Glomerular visceral epithelial cell (primary cell): ENCODE measurements around the gene KRTAP5-2.
"Not testable (repeated sequence)": the region's sequence is repeated elsewhere in the genome, so short reads cannot be mapped to it uniquely, and the experiment has no call there.

Experiments
- DNase-seq: peaks from one replicate; pipeline ENCODE4 v3.0.0-alpha.2; 2016; ENCODE audit errors: extremely low spot score

KRTAP5-2 gene, protein sequence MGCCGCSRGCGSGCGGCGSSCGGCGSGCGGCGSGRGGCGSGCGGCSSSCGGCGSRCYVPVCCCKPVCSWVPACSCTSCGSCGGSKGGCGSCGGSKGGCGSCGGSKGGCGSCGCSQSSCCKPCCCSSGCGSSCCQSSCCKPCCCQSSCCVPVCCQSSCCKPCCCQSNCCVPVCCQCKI

DNA sequence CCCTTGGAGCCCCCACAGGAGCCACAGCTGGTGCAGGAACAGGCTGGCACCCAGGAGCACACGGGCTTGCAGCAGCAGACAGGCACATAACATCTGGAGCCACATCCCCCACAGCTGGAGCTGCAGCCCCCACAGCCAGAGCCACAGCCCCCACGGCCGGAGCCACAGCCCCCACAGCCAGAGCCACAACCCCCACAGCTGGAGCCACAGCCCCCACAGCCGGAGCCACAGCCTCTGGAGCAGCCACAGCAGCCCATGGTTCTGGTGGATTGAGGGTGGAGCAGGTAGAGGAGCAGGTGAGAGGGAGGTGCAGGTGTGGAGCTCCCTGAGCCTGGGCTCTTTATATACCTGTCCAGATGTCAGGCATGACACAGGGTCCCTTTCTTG lies at the start of gene KRTAP5-2:
Gene KRTAP5-2 (minus strand): TSS at position 301 of the 387 bp plus-strand sequence. CDS start 44 bp downstream, at position 257.
- DNase-seq, result no peak

DNA sequence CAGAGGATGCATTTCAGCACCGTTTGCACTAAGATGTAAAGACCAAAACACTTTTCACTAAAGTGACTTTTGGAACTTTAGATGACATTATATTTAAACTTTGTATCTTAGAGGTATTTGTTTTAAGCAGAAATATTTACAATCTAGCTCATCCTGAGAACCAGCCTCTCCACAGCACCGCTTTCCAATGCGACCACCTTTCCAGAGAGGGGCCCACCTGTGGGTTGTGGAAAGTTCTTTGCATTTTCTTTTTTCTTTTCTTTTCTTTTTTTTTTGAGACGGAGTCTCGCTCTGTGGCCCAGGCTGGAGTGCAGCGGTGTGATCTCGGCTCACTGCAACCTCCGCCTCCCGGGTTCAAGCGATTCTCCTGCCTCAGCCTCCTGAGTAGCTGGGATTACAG lies 48.4 kb upstream of the KRTAP5-2 start:
- not testable (repeated sequence) for DNase-seq

DNA sequence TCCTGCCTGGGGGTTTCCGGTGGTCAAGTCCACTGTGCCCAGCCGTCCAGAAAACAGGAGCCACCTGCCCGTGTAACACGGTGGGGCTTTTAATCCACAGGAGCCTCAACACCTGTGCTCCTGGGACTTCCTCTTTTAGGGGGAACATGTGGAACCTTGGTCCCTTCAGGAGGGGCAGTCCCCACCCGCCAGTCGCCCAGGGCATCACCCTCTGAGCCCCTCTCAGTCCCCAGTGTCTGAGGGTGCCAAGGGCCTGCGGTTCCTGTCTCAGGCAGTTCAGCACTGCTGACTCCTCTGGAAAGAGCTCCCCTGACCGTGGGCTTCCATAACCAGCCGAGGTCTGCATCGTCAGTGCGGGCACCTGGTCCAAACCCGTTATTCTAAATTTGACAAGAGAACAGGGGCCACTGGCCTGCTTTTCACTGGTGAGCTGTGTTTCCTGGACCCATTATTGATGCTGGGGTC lies 47.3 kb upstream of the KRTAP5-2 start:
- no peak for DNase-seq

DNA sequence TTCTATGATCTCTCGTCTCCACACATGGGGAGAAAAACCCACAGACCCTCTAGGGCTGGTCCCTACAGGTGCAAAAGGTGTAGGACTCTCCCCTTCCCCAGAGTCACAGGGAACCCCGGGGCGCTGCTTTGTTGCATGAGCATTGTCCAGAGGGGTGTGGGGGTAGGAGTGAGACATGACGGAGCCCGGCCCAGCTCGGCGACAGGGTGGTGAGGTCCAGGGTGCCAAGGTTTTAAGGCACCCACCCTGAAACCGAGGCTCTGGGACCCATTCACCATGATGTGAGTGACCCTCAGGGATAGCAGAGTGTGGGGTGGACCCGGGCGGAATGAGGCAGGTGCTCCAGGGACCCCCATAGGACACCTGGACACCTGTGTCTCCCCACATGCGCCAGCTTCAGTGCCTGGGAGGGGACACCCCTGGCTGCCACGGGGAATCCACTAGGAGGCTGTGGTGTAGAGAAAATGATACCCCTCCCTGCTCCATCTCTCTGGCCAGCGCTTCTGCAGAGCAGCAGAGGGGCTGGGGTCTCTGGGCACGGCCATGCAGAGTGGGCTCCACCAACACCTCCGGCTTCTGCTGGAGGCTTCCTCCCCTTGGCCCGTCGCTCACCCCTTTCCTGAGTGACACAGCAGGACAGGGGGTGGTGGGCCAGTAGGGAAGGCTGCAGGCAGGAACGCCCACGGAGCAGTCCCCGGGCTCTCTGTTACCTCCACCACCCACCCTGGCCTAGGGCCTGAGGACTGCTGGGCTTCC lies 46.7 kb upstream of the KRTAP5-2 start:
- DNase-seq, result no peak

DNA sequence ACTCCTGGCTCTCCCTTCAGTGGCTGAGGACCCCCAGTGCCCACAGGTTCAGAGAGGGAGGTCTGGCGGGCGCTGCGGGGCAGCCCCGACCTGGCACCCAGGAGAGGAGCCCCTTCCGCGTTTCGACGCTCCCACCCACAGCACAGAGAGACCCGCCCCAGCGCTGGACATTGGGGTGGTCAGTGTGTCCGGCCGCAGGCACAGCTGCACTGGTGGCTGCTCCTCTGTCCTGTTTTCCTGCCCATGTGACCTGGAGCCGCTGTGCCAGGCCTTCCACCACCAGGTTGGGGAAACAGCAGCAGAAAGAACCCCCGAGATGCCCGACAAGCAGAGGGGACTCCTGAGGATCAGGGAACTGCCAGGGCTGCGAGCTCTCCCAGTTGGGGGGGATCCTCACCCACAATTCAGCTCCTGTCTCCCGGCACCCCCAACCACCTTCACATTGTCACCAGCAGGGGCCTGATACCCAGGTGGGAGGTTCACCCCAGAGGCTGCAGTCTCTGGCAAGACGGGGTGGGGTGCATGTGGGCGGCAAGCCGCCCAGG lies 45.1 kb upstream of the KRTAP5-2 start:
- no peak for DNase-seq

DNA sequence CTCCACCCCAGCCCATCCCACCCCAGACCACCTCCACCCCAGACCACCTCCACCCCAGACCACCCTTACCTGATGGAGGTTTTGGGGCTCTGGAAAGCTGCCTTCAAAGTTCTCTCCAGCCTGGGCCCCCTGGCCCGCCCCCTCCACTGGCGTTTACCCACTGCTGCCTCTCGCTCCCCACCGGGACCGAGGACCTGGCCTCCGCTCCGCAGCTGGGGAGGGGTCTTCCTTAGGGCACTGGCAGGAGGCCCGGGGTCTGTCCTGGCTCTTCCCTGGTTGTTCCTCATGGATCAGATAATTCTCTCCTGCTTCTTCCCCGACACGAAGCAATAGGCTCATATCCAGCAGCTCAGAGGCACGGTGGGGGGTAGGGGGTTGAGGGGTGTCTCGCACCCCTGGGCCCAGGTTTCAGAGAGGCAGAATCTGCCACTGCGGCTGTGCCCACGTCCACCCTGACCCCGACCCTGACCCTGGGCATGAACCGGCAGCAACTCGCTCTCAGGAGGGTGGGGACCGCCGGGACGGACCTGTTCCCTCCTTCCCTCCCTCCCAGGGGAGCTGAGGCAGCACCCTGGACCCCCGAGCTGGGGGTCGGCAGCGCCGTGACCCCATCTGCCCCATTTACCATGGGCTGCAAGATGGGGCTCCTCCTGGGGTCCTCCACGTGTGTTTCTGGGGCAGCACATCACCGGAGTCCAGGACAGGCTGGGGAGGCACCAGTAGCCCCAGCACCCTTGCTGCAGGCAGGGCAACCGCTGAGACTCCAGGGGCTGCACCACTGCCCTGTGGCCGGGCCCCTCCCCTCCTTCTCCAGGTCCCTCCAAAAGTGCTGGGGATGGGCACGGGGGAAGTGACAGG lies 44.4 kb upstream of the KRTAP5-2 start:
- DNase-seq, result no peak

DNA sequence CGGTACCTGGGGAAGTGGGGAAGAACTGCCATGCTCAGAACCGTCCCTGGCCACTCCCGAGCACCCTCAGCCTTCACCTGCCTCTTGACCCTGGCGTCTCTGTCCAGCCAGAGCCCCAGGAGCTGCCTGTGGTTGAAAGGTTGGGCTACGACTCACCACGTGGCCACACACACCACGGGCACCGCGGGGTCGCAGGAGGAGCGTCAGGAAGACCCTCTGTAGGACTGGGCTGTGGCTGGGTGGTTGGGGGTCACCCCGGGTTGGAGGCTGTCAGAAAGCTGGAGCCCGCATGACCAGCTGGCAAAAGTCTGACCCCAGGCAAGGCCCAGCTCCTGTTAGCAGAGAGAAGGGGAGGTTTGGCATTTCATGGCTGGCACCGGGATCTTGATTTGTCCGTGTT lies 43.0 kb upstream of the KRTAP5-2 start:
- no peak for DNase-seq

DNA sequence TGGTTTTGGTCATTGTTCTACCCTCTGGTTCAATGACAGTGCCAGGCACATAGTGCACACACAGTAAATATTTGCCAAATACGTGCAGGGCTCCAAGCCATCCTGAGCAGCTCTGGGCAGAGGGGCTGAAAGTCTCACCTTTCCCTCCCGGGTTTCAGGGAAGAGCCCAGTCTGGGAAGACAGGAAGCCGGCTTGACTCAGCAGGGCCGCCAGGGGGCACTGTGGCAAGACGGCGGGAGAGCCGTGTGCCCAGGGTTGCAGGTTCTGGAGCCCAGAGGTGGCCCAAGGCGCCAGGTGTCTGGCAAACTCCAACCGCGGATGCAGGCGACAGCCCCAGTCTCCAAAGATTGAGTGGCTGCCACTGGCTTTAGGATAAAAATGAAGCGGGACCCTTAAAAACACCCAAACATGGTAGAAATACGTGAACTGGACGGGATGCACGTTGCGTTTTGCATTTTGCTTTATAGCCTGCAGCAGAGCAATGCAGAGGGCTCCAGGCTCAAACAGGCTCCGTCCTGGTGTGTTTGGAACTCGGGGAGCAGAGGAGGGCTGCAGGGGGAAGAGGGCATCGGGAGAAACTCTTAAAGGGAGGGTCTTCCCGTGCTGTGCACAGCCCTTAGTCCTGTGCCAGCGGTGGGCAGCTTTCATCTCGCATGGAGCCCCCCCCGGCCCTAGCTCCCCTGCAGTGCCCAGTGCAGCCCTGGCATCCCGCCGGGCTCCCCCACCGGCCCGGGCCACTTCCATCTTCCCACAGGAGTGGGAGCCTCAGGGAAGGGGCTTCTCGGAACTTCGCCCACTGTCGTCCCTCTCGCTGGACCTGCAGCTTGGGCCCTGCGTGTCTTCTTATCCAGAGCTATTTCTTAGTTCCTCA lies 42.2 kb upstream of the KRTAP5-2 start:
- peak; percentile 18 for DNase-seq

DNA sequence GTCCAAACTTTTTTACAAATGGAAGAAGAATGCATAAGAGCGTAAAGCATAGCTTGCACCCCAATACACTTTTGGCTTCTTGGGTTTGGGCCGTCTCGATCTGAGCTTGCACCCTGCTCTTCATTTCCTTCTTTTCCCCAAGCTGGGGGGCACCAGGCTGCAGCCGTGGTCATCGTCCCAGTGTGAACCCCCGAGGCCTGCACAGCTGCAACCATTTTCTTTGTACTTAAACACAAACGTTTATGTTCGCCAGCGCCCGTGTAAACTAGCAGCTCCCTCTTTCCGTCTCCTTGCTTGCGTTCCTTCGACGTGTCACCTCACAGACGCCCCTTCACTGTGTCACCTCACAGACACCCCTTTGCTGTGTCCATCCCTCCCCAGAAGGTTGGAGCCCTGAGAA lies 41.6 kb upstream of the KRTAP5-2 start:
- DNase-seq, result no peak

DNA sequence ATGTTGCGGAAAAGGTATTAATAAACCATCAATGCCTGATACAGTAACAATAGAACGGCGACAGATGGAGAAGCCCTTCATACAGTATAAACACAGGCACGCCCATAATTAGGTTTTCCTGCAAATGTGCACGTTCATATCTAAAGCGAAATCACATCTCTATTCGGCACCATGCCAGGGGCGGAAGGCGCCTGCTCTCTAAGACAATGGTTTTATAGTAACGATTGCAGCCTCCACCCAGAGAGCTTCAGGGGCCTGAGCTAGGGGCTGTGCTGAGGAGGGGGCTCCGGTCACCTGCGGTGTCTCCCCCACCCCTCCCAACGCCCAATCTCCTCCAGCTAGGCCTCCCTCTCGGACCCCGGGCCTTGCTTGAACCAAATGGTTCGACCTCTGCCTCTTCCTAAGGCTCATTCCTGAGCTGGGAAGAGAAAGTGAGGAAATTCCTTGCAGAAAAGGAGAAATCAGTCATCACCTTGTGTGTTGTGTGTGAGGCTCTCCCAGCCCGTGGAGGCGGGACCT lies 41.1 kb upstream of the KRTAP5-2 start:
- DNase-seq, result no peak

DNA sequence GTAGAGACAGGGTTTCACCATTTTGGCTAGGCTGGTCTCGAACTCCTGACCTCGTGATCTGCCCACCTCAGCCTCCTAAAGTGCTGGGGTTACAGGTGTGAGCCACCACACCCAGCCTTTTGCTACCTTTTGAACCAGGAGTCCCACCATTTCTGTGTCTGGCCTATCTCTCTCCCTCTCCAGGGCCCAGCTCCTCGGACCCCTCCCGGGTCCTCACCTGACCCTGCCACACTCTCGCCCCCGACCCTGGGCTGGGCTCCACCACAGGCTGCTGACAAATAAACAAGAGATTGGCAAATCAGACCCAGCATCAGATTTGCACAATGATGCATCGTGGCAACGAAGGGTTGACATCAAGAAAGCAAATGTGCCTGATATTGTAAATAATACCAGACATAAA lies 40.2 kb upstream of the KRTAP5-2 start:
- DNase-seq, result no peak

DNA sequence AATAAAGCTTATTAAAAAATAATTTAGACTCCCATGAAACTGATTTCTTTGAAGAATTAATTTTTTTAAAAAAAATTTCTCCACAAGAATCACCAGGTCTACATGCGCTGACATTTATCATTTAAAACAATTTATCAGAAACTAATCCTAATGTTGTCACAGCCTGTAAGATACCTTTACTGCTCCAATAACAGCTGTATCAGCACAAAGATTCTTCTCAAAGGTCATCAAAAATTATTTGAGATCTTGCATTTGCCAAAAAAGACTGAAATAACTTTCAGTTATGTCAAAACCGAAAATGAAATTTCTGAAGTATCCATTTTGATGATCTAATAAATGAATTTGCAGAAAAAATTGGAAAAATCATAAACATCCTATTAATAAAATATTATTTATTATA lies 39.5 kb upstream of the KRTAP5-2 start:
- DNase-seq, result no peak

DNA sequence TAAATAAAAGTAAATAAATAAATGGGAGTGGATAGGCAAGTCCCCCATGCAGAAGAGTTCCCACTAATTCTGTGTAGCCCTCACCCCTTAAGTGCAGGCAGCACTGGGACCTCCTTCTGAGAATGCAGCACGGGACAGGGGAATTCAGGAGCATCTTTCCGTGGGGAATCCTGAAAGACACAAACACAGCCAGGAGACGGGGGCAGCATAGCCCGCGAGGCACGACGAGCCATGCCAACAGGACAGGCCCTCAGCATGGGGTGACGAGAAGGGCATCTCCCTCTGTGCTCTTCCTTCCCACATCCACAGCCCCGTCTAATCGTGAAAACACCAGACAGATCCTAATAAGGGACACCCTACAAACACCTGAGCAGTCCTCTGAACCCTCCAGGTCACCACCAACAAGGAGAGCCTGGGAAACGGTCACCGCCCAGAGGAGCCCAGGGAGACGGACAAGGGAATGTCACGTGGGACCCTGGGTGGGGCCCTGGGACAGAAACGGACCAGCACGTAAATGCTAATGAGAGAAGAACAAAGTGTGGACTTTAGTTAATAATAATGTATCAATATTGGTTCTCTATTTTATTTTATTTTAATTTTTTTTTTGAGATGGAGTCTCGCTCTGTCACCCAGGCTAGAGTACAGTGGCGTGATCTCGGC lies 38.3 kb upstream of the KRTAP5-2 start:
- DNase-seq, result no peak

DNA sequence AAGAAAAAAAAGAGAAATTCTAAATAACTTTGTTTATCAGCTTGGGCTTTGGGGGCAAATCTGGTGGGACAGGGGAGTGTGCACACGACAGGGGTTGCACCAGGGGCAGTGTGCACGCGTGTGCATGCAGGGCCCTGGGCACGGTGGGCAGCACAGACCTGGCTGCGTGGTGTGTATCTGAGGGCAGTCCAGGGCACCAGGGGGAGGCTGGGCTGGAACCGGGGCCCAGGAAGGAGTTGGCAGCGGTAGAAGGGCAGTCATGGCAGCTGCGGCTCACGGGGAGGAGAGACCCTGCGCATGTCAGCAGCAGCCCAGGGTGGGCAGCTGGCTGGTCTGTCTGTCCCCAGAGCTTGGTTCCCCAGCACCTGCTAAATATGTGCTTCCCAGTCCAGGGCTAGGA lies 35.8 kb upstream of the KRTAP5-2 start:
- no peak for DNase-seq

DNA sequence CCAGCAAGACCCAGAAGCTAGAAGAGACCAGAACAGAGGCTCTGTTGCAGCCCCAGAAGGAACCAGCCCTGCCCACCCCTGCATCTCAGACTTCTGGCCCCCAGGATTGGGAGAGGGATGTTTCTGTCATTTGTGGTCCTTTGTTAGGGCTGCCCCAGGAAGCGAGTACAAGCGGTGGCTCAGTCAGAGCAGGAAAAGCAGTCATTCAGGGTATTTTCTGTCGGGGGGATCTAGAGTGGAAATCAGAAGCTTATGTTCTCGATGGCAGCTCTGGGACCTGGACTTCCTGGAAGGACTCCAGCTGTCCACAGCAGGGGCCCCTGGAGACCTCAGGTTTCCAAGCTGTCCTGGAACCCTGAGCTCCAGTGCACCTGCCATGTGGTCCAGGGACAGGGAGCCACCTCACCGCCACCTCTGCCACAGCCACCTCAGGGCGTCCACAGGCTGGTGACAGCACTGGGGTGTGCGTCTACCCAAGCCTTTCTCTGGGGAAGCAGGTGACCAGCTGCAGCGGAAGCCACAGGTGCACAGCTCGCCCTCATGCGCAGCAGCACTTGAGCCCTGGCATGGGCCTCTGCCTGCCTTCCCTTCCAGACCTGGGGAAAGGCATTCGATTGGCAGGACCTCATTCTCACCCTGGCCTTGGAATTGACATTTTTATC lies 34.1 kb upstream of the KRTAP5-2 start:
- no peak for DNase-seq

DNA sequence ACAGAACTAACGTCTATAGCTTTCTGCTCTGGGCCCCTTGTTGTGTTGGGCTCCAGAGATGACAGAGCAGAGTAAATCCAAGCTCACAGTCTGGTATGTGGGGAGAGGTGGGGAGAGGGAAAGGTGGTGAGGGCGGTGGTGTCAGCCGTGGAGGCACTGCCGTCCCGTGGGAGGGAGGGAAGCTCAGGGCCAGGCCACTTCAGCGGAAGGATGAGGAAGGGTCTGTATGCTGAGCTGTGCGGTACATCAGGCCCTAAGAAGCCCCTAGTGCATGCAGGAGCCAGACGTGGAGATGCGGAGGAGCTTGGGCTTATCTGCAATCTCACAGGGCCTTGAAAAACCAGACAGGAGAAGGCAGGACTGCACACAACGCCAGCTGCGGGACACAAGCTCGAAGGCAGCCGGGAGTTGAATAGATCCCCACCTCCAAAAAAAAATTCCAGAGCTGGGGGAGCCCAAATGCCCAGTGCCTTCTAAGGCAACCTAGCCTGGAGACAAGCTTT lies 33.0 kb upstream of the KRTAP5-2 start:
- no peak for DNase-seq

DNA sequence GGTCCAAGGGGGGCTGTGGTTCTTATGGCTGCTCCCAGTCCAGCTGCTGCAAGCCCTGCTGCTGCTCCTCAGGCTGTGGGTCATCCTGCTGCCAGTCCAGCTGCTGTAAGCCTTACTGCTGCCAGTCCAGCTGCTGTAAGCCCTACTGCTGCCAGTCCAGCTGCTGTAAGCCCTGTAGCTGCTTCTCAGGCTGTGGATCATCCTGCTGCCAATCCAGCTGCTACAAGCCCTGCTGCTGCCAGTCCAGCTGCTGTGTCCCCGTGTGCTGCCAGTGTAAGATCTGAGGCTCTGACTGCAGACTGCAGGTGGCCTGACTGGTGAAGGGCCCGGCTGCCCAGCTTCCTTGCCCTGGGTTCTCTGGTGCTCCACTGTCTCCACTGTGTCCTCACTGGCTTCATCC lies 32.2 kb upstream of the KRTAP5-2 start:
- no peak for DNase-seq

DNA sequence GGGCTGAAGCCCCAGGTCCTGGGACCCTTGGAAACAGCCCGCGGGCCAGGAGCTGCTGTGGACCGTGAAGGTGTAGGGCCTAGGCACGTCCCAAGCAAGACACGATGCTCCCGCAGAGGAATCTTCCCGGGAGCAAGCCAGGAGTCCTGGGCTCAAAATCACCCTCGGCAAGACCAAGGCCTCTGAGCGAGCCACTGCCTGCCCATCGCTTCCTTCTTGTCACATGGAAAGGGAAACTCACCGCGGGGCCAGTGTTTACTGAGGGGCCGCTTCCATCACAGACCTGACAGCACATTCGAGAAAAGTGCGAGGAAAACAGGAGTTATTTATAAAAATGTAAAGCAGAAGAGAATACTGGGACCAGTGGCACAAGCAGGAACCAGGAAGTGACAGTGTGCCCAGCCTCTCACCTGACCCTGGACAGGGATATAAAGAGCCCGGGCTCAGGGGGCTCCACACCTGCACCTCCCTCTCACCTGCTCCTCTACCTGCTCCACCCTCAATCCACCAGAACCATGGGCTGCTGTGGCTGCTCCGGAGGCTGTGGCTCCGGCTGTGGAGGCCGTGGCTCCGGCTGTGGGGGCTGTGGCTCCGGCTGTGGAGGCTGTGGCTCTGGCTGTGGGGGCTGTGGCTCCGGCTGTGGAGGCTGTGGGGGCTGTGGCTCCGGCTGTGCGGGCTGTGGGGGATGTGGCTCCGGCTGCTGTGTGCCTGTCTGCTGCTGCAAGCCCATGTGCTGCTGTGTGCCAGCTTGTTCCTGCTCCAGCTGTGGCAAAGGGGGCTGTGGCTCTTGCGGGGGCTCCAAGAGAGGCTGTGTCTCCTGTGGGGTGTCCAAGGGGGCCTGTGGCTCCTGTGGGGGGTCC lies 31.5 kb upstream of the KRTAP5-2 start, which contains the start of gene KRTAP5-5:
Gene KRTAP5-5 (plus strand): TSS at position 450 of the 860 bp plus-strand sequence. CDS start 66 bp downstream, at position 516.
- DNase-seq, result no peak
